Endometrium (tissue), 2 donors: Measurements from ENCODE around the gene PNKD.
"Not testable (repeated sequence)": the region's sequence is repeated elsewhere in the genome, so short reads cannot be mapped to it uniquely, and the experiment has no call there.

Experiments used
- FAIRE-seq: peaks from 2 replicates; lab custom pipeline; 2012; peaks lifted over from hg19 to GRCh38; lab: Jason Lieb, UNC
- donor health status: control.
- donor health status: control.

The PNKD gene

GRCh38 chr2:218272531-218273212 lies 2.4 kb downstream of the PNKD start:
- no peak for FAIRE-seq

GRCh38 chr2:218273214-218273907 lies 3.0 kb downstream of the PNKD start:
- FAIRE-seq = not testable (repeated sequence)

GRCh38 chr2:218273908-218274249 lies 3.6 kb downstream of the PNKD start:
- no peak for FAIRE-seq

GRCh38 chr2:218274586-218274985 lies 4.3 kb downstream of the PNKD start:
- no peak for FAIRE-seq

GRCh38 chr2:218275371-218276072 lies 5.2 kb downstream of the PNKD start:
- FAIRE-seq = no peak

- FAIRE-seq = no peak
Observed at GRCh38 chr2:218276986-218277755, 6.9 kb downstream of the PNKD start.

- no peak for FAIRE-seq
Observed at GRCh38 chr2:218277921-218278320, 7.6 kb downstream of the PNKD start.

GRCh38 chr2:218278531-218279360 lies 8.4 kb downstream of the PNKD start:
- FAIRE-seq = no peak

- no peak for FAIRE-seq
Observed at GRCh38 chr2:218280260-218280870, 10.0 kb downstream of the PNKD start.

- FAIRE-seq = no peak
Observed at GRCh38 chr2:218281449-218281848, 11.1 kb downstream of the PNKD start.

GRCh38 chr2:218282173-218282991 lies 12.1 kb downstream of the PNKD start:
- no peak for FAIRE-seq

GRCh38 chr2:218284106-218284811 lies 13.9 kb downstream of the PNKD start:
- FAIRE-seq = no peak

GRCh38 chr2:218285604-218286003 lies 15.3 kb downstream of the PNKD start:
- no peak for FAIRE-seq

- no peak for FAIRE-seq
Observed at GRCh38 chr2:218286570-218287459, 16.5 kb downstream of the PNKD start.

- no peak for FAIRE-seq
Observed at GRCh38 chr2:218289639-218290315, 19.5 kb downstream of the PNKD start.

GRCh38 chr2:218290316-218291261 lies 20.3 kb downstream of the PNKD start:
- FAIRE-seq = no peak
